Cardiac atrium fibroblast (primary cell): ENCODE measurements around the gene ICAM2. TPM values are rescaled to one million over a fixed set of nuclear protein-coding genes. Genes with fewer than 3 reads are reported as not detected.

ENCODE experiments used
- total RNA-seq: library from RNA; depleted of rRNA; stranded (reverse); fragments of >200 nt; gene quantifications from 2 replicates; pipeline ENCODE4 v1.2.3, GENCODE V29; 2015

Gene ICAM2
- total RNA-seq, result 6.9 and 31.8 TPM in 2 replicates

GRCh38 chr17:64020056-64020766, at the start of gene ICAM2:
TSS of gene ICAM2 (minus strand) at chr17:64020633. CDS start at chr17:64006691, 13,942 bp downstream.

GRCh38 chr17:63998050-63998720, 22.2 kb downstream of the ICAM2 start, which contains the start of gene PRR29:
TSS of gene PRR29 (plus strand) at chr17:63998351. CDS start at chr17:63998365, 14 bp downstream.

GRCh38 chr17:63972796-63973195, 47.6 kb downstream of the ICAM2 start, which contains the start of gene SCN4A:
TSS of gene SCN4A (minus strand) at chr17:63972918. CDS start at chr17:63972841, 77 bp downstream.

Other genes with a start within 250 kb of the ICAM2 start
- 31.4 and 45.4 TPM in 2 replicates for gene CCDC47, start 247.0 kb downstream of the ICAM2 start, total RNA-seq
- gene DDX42, start 246.5 kb downstream of the ICAM2 start, total RNA-seq, result 23.5 and 37.4 TPM in 2 replicates
- gene PSMC5, start 193.2 kb downstream of the ICAM2 start, total RNA-seq, result 50.9 and 65.0 TPM in 2 replicates
- gene FTSJ3, start 193.0 kb downstream of the ICAM2 start, total RNA-seq, result 22.7 and 39.5 TPM in 2 replicates
- gene SMARCD2, start 177.9 kb downstream of the ICAM2 start, total RNA-seq, result 124 and 126 TPM in 2 replicates
- gene CSH2, start 147.0 kb downstream of the ICAM2 start, total RNA-seq, result not detected in 2 replicates
- gene GH2, start 138.7 kb downstream of the ICAM2 start, total RNA-seq, result not detected in 2 replicates
- not detected in 2 replicates for gene CSH1, start 124.1 kb downstream of the ICAM2 start, total RNA-seq
- gene CSHL1, start 109.4 kb downstream of the ICAM2 start, total RNA-seq, result not detected in 2 replicates
- not detected in 2 replicates for gene GH1, start 101.8 kb downstream of the ICAM2 start, total RNA-seq
- gene CD79B, start 88.3 kb downstream of the ICAM2 start, total RNA-seq, result not detected in 2 replicates
- under 0.01 TPM in 1 of 2 replicates, not detected in the other for gene SCN4A, start 47.7 kb downstream of the ICAM2 start, total RNA-seq
- gene PRR29, start 22.3 kb downstream of the ICAM2 start, total RNA-seq, result 0.16 and 0.18 TPM in 2 replicates
- 5.2 and 13.6 TPM in 2 replicates for gene ERN1, start 109.5 kb upstream of the ICAM2 start, total RNA-seq
- gene TEX2, start 242.6 kb upstream of the ICAM2 start, total RNA-seq, result 16.8 and 23.7 TPM in 2 replicates